Psoas muscle (tissue), 8 donors: Measurements from ENCODE around the gene SLC12A6. TPM values are rescaled to one million over a fixed set of nuclear protein-coding genes. Genes with fewer than 3 reads are reported as not detected.

Experiments
- ATAC-seq, 4 donors: fragments of 200-7000 bp; cut with Tn5 transposase; one replicate each; pipeline ENCODE4 v1.9.1; 2020; ENCODE audit warnings: moderate library complexity in 3 of 4, mild to moderate bottlenecking in 2 of 4
- DNase-seq, 2 donors: peaks; one replicate each; pipeline ENCODE4 v3.0.0-alpha.2; 2020
- H3K27ac ChIP-seq: fragments of 200-600 bp; one replicate; pipeline ENCODE4 v1.8.0; 2022
- H3K27me3 ChIP-seq, 3 donors: fragments of 200-600 bp in 1 of 3; one replicate each; pipeline versions ENCODE4 v1.6.1 to v1.8.0; 2013 to 2022; ENCODE audit warnings: low read length in 2 of 3, mild to moderate bottlenecking in 2 of 3, moderate library complexity in 1 of 3; ENCODE audit not compliant: insufficient read depth in 3 of 3
- H3K36me3 ChIP-seq, 2 donors: fragments of 200-600 bp in 1 of 2; one replicate each; pipeline versions ENCODE4 v1.6.1 to v1.8.0; 2013 to 2022; ENCODE audit warnings: low read depth in 1 of 2, mild to moderate bottlenecking in 1 of 2, moderate library complexity in 1 of 2; ENCODE audit not compliant: insufficient read depth in 1 of 2
- H3K4me1 ChIP-seq: fragments of 200-600 bp; one replicate; pipeline ENCODE4 v1.8.0; 2022
- H3K4me3 ChIP-seq: fragments of 200-600 bp; one replicate; pipeline ENCODE4 v1.8.0; 2022; ENCODE audit warnings: mild to moderate bottlenecking
- H3K9me3 ChIP-seq: fragments of 200-600 bp; one replicate; pipeline ENCODE4 v1.8.0; 2022
- WGBS, 3 donors: extraction: QIAGEN DNeasy Blood & Tissue Kit; methylation state at CpG; one replicate each; pipeline versions ENCODE4 v1.1.6 to v1.1.7; 2013; 5-methylcytosine and 5-hydroxymethylcytosine counted together
- intact Hi-C, 2 donors: fragments of 100-400 bp; cut with DNase I; formaldehyde crosslinking; loops; one replicate each; pipeline versions ENCODE4 v1.11.0 to v1.14.2; 2022
- polyA plus RNA-seq, 3 donors: library from polyadenylated mRNA; stranded (reverse); fragments of 200-250 nt; gene quantifications; one replicate each; pipeline ENCODE4 v1.2.3, GENCODE V29; 2013
- total RNA-seq, 4 donors: library from RNA; stranded (reverse); fragmentation: NEBNext Ultra II Directional in 2 of 4; extraction: Animal tissue kit (Norgen Biotek cat#: 25700) in 2 of 4; gene quantifications; one replicate each; pipeline versions ENCODE4 v1.2.1 to v1.2.4, GENCODE V29; 2021 to 2023
- TF ChIP-seq, protein P1 (sequence below): fragments of 200-600 bp; IDR thresholded peaks from one replicate; pipeline ENCODE4 v1.8.0; 2022; ENCODE audit warnings: antibody characterized with exemption
- donor health status: healthy with polysubstance abuse.
- donor health status: DM: no; HTN: no; CAD: no; lungs with moderate emphysema.
- donor health status: Bipolar disorder and iron deficiency.
- donor health status: healthy.
- donor health status: DM: yes; HTN: yes; CAD: no.
- donor health status: DM: no; HTN: no; CAD: no.
- donor health status: DM: no; HTN: no; CAD: no.
- donor health status: DM: yes; HTN: yes; CAD: no.

The SLC12A6 gene
- total and polyA plus RNA-seq, 7 donors: 2.3 to 22.1 (median 12.3) TPM

DNA sequence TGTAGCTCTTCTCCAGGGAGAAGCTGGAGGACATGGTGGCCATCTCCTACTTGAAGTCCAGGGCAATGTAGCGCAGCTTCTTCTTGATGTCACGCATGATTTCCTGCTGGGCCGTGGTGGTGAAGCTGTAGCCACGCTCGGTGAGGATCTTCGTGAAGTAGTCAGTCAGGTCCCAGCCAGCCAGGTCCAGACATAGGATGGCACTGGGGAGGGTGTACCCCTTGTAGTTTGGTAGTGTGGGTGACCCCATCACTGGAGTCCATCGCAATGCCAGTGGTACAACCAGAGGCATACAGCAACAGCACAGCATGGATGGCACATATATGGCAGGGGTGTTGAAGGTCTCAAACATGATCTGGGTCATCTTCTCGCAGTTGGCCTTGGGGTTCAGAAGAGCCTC lies 36.4 kb upstream of the SLC12A6 start:
- no peaks in the 10 kb centered on the region for H3K4me1 ChIP-seq
- H3K9me3 ChIP-seq: no peaks in the 10 kb centered on the region
- H3K27me3 ChIP-seq: no peaks in the 10 kb centered on the region
- WGBS, 3 donors: 70 to 97% (median 91%) methylated on average over 8 of the region's 8 CpGs
- DNase-seq: no peak
- intact Hi-C loops: no loop called here
- H3K27ac ChIP-seq: no peak overlapping the region
- no peaks in the 10 kb centered on the region for H3K36me3 ChIP-seq
- TF ChIP-seq, protein P1, sequence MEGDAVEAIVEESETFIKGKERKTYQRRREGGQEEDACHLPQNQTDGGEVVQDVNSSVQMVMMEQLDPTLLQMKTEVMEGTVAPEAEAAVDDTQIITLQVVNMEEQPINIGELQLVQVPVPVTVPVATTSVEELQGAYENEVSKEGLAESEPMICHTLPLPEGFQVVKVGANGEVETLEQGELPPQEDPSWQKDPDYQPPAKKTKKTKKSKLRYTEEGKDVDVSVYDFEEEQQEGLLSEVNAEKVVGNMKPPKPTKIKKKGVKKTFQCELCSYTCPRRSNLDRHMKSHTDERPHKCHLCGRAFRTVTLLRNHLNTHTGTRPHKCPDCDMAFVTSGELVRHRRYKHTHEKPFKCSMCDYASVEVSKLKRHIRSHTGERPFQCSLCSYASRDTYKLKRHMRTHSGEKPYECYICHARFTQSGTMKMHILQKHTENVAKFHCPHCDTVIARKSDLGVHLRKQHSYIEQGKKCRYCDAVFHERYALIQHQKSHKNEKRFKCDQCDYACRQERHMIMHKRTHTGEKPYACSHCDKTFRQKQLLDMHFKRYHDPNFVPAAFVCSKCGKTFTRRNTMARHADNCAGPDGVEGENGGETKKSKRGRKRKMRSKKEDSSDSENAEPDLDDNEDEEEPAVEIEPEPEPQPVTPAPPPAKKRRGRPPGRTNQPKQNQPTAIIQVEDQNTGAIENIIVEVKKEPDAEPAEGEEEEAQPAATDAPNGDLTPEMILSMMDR: no peak
- H3K4me3 ChIP-seq: no peak overlapping the region
- no peak for ATAC-seq

GRCh38 chr15:34370643-34371042 lies 33.1 kb upstream of the SLC12A6 start:
- Histone ChIP-seq H3K9me3 (no peaks in the 10 kb centered on the region), H3K36me3 (no peaks in the 10 kb centered on the region), H3K4me1 (peaks cover 7% of the 10 kb centered on the region), H3K27ac (no peak overlapping the region), H3K4me3 (no peak overlapping the region), H3K27me3 (no peaks in the 10 kb centered on the region)
- TF ChIP-seq, protein P1: no peak
- DNase-seq (no peak), ATAC-seq (no peak)
- intact Hi-C loops: no loop called here
- WGBS, 3 donors: 35 to 55% (median 46%) methylated on average over 2 of the region's 2 CpGs

DNA sequence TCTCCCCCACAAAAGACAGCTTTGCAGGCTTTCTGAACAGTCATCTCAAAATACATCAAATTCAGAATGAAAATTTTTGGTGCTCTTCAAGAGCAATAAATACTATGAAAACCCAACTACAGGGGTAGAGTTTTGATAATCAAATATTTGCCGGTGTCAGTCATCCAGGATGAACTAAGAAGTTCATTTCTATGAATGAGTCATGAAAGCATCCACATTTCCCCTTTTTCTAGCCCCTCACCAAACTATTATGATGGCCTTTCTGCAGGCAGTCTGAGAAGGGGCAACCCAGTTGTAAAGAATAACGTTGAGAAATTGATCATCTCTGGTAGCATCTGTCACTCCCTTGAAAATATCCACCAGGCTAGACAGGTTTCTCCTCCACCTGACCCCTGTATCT lies 32.5 kb upstream of the SLC12A6 start:
- Histone ChIP-seq H3K36me3 (no peaks in the 10 kb centered on the region), H3K27ac (no peak overlapping the region), H3K4me3 (no peak overlapping the region), H3K27me3 (no peaks in the 10 kb centered on the region), H3K4me1 (peaks cover 9% of the 10 kb centered on the region), H3K9me3 (no peaks in the 10 kb centered on the region)
- TF ChIP-seq, protein P1: no peak
- ATAC-seq (no peak), DNase-seq (no peak)
- 57 to 68% (median 65%) methylated on average over 2 of the region's 2 CpGs for WGBS, 3 donors
- intact Hi-C loops: no loop called here

- TF ChIP-seq, protein P1: peak; percentile 95
- 0 to 1% (median 0%) methylated on average over 43 to 80 of the region's 80 CpGs for WGBS, 3 donors
- H3K4me3 ChIP-seq: peak within 1 kb of the TSS; percentile 98
- peaks cover 9% of the 10 kb centered on the region for H3K4me1 ChIP-seq
- DNase-seq: peak; percentile 87 to 93
- peak within 1 kb of the TSS; percentile 97 for H3K27ac ChIP-seq
- H3K27me3 ChIP-seq: no peaks in the 10 kb centered on the region
- intact Hi-C loops: loop anchor here in 1 of 2 donors (1.0 kb wide), 2 partner anchors 24 to 125 kb away; partner anchors contain the start of genes NOP10 and NUTM1
- peaks cover 0 to 15% of the 10 kb centered on the region in 2 donors for H3K36me3 ChIP-seq
- H3K9me3 ChIP-seq: no peaks in the 10 kb centered on the region
- peak; percentile 94 to 96 (median 96) for ATAC-seq
These were observed 29.8 kb upstream of the SLC12A6 start, which contains the start of gene LPCAT4 for GRCh38 chr15:34367101-34368081. TSS of gene LPCAT4 (minus strand) at chr15:34367196. CDS start at chr15:34367100, 96 bp downstream.
